SH-SY5Y (cell line): ENCODE measurements around the gene EMILIN1.

Source experiments
- GATA2 ChIP-seq: IDR thresholded peaks from 2 replicates; pipeline ENCODE4 v1.6.1; 2011; ENCODE audit warnings: mild to moderate bottlenecking, low read depth, low read length
- GATA3 ChIP-seq: IDR thresholded peaks from 2 replicates; pipeline ENCODE4 v1.6.1; 2011; ENCODE audit warnings: low read depth, mild to moderate bottlenecking, low read length, moderate library complexity

DNA sequence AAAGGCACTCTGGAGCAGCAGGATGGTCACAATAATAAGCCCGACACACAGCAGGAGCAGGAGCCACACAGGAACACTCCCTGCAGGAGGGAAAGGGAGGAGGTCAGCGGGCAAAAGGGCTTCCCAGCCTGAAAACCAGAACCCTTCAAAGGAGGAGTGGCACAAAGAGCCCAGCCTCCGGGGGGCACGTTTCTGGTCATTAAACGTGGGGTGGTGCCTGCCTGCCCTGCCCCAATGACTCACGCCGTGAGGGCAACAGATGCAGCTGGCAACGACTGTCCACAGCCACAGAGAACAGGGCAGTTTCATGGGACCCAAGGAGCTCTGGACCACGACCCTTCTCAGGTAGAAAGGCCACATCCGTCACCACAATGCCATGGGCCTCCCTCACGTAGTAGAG is 53.0 kb downstream of the EMILIN1 start:
- no peak for TF ChIP-seq GATA3
- no peak for TF ChIP-seq GATA2
